HL-60 (cell line): Measurements from ENCODE around the gene S100A3.

Experiments used
- CTCF ChIP-seq: IDR thresholded peaks from one replicate; pipeline ENCODE4 v1.5.1; 2011; ENCODE audit warnings: low read length, control low read depth, inconsistent platforms; ENCODE audit not compliant: insufficient read depth
- GABPA ChIP-seq: IDR thresholded peaks from 2 replicates; pipeline ENCODE4 v1.6.1; 2012; ENCODE audit warnings: low read depth
- POLR2AphosphoS5 ChIP-seq: IDR thresholded peaks from 2 replicates; pipeline ENCODE4 v1.6.1; 2012; ENCODE audit warnings: low read depth
- SPI1 ChIP-seq: IDR thresholded peaks from 2 replicates; pipeline ENCODE4 v1.6.1; 2012; ENCODE audit warnings: low read depth, mild to moderate bottlenecking, borderline replicate concordance
- TF ChIP-seq, protein P1 (sequence below): IDR thresholded peaks from 2 replicates; pipeline ENCODE4 v1.6.1; 2012; ENCODE audit warnings: low read depth; ENCODE audit not compliant: insufficient replicate concordance

GRCh38 chr1:153550398-153550758 is 1.3 kb upstream of the S100A3 start:
- no peak for TF ChIP-seq GABPA
- TF ChIP-seq CTCF: no peak
- TF ChIP-seq, protein P1, sequence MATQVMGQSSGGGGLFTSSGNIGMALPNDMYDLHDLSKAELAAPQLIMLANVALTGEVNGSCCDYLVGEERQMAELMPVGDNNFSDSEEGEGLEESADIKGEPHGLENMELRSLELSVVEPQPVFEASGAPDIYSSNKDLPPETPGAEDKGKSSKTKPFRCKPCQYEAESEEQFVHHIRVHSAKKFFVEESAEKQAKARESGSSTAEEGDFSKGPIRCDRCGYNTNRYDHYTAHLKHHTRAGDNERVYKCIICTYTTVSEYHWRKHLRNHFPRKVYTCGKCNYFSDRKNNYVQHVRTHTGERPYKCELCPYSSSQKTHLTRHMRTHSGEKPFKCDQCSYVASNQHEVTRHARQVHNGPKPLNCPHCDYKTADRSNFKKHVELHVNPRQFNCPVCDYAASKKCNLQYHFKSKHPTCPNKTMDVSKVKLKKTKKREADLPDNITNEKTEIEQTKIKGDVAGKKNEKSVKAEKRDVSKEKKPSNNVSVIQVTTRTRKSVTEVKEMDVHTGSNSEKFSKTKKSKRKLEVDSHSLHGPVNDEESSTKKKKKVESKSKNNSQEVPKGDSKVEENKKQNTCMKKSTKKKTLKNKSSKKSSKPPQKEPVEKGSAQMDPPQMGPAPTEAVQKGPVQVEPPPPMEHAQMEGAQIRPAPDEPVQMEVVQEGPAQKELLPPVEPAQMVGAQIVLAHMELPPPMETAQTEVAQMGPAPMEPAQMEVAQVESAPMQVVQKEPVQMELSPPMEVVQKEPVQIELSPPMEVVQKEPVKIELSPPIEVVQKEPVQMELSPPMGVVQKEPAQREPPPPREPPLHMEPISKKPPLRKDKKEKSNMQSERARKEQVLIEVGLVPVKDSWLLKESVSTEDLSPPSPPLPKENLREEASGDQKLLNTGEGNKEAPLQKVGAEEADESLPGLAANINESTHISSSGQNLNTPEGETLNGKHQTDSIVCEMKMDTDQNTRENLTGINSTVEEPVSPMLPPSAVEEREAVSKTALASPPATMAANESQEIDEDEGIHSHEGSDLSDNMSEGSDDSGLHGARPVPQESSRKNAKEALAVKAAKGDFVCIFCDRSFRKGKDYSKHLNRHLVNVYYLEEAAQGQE: no peak
- TF ChIP-seq POLR2AphosphoS5: no peak
- no peak for TF ChIP-seq SPI1
